ENCODE results near the gene SYNE4. TPM values are rescaled to one million over a fixed set of nuclear protein-coding genes. Genes with fewer than 3 reads are reported as not detected.
"Not testable (repeated sequence)": the region's sequence is repeated elsewhere in the genome, so short reads cannot be mapped to it uniquely, and the experiment has no call there.

SYNE4 gene
- total RNA-seq, 1 donor from 2014 or later = 2.3 TPM

DNA sequence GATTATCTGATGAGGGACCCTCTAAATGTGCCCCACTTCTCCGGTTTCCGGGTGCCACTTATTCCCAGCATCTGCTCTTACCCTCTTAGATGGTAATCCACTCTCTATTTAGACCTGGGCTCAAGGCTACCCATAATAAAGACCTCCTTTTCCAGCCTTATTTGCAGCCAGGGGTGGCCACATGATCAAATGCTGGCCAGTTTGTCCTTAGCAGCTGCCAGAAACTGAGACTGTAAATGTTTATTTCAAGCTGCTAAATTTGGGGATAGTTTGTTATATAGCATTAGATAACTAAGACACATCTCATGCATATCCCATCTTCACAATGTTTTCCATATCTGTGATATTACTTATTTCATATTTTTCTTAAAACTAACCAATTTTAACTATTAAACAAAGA is 35.3 kb upstream of the SYNE4 start:
- Mint-ChIP-seq H3K36me3 (peaks cover 10% of the 10 kb centered on the region), H3K4me1 (peaks cover 12% of the 10 kb centered on the region), H3K9me3 (no peaks in the 10 kb centered on the region), H3K4me3 (no peak overlapping the region), H3K27ac (no peak overlapping the region), H3K27me3 (ENCODE audit: insufficient read depth, low read depth) (no peaks in the 10 kb centered on the region)
- no peak for DNase-seq (ENCODE audit: low spot score)
- H3K9ac ChIP-seq = no peak overlapping the region
- no peak overlapping the region for H3K4me3 ChIP-seq
- no peaks in the 10 kb centered on the region for H4K20me1 ChIP-seq (ENCODE audit: low read depth)
- H2AFZ ChIP-seq (replicated peaks) = no peak overlapping the region
- no peaks in the 10 kb centered on the region for H3F3A ChIP-seq (ENCODE audit: low read depth)
- no peaks in the 10 kb centered on the region for H3K9me3 ChIP-seq (ENCODE audit: low read depth)
- H3K4me1 ChIP-seq = no peaks in the 10 kb centered on the region
- H3K27me3 ChIP-seq = no peaks in the 10 kb centered on the region
- TF ChIP-seq CTCF (IDR thresholded peaks at IDR 0.05) (no peak), EZH2phosphoT487 (IDR thresholded peaks at IDR 0.05) (no peak), EZH2 (IDR thresholded peaks at IDR 0.05) (no peak)
- no peaks in the 10 kb centered on the region for H3K36me3 ChIP-seq
- H3K4me2 ChIP-seq = no peak overlapping the region
- no peaks in the 10 kb centered on the region for H3K79me2 ChIP-seq (ENCODE audit: low read depth)
- no peak overlapping the region for H3K27ac ChIP-seq

DNA sequence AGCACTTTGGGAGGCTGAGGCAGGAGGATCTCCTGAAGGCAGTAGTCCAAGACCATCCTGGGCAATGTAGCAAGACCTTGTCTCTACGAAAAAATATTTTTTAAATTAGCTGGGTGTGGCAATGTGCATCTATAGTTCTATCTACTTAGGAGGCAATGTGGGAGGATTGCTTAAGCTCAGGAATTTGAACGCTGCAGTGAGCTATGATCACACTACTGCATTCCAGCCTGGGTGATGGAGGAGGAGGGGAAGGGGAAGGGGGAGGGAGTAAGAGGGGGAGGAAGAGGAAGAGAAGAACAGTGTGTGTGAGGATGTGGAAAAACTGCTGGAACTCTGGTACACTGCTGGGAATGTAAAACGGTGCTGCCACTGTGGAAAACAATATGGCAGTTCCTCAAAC is 33.2 kb upstream of the SYNE4 start:
- Histone ChIP-seq H2AFZ (replicated peaks) (no peak overlapping the region), H3K4me3 (no peak overlapping the region), H3K9ac (no peak overlapping the region), H3K79me2 (ENCODE audit: low read depth) (no peaks in the 10 kb centered on the region), H3K36me3 (no peaks in the 10 kb centered on the region), H3K27me3 (no peaks in the 10 kb centered on the region), H3F3A (ENCODE audit: low read depth) (no peaks in the 10 kb centered on the region), H3K4me1 (no peaks in the 10 kb centered on the region), H3K9me3 (ENCODE audit: low read depth) (no peaks in the 10 kb centered on the region), H3K4me2 (no peak overlapping the region), H3K27ac (no peak overlapping the region), H4K20me1 (ENCODE audit: low read depth) (no peaks in the 10 kb centered on the region)
- Mint-ChIP-seq H3K9me3 (no peaks in the 10 kb centered on the region), H3K27ac (no peak overlapping the region), H3K27me3 (ENCODE audit: insufficient read depth, low read depth) (peaks cover 2% of the 10 kb centered on the region), H3K36me3 (peaks cover 9% of the 10 kb centered on the region), H3K4me3 (no peak overlapping the region), H3K4me1 (peaks cover 12% of the 10 kb centered on the region)
- peak; percentile 19 for DNase-seq (ENCODE audit: low spot score)
- TF ChIP-seq EZH2phosphoT487 (IDR thresholded peaks at IDR 0.05) (no peak), CTCF (IDR thresholded peaks at IDR 0.05) (no peak), EZH2 (IDR thresholded peaks at IDR 0.05) (no peak)

DNA sequence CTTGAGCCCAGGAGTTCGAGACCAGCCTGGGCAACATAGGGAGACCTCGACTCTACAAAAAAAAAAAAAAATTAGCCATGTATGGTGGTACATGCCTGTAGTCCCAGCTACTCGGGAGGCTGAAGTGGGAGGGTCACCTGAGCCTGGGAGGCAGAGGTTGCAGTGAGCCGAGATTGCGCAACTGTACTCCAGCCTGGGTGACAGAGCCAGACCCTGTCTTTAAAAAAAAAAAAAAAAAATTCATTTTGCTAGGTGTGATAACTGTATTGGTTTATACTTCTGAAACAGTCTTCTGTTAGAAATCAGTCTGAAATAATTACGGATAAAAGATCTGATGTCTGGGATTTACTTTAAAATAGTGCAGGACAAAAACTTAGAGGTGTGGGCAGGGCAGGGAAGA is 32.5 kb upstream of the SYNE4 start:
- H3K27ac ChIP-seq; H3K9ac ChIP-seq; H3K9me3 Mint-ChIP-seq; H3K4me1 ChIP-seq; DNase-seq (ENCODE audit: low spot score); H2AFZ ChIP-seq (replicated peaks); H3K36me3 ChIP-seq; H3F3A ChIP-seq (ENCODE audit: low read depth); H4K20me1 ChIP-seq (ENCODE audit: low read depth); H3K9me3 ChIP-seq (ENCODE audit: low read depth); H3K4me3 ChIP-seq; H3K27me3 ChIP-seq; H3K4me2 ChIP-seq; H3K36me3 Mint-ChIP-seq; H3K27me3 Mint-ChIP-seq (ENCODE audit: insufficient read depth, low read depth); H3K79me2 ChIP-seq (ENCODE audit: low read depth): not testable (repeated sequence)
- Mint-ChIP-seq H3K4me1 (peaks cover 12% of the 10 kb centered on the region), H3K4me3 (peak overlapping the region; percentile 14), H3K27ac (peak overlapping the region; percentile 89)

GRCh38 chr19:36040495-36040894 is 31.9 kb upstream of the SYNE4 start:
- Mint-ChIP-seq H3K27ac (no peak overlapping the region), H3K36me3 (peaks cover 5% of the 10 kb centered on the region), H3K4me1 (peaks cover 12% of the 10 kb centered on the region), H3K9me3 (no peaks in the 10 kb centered on the region), H3K27me3 (ENCODE audit: insufficient read depth, low read depth) (peaks cover 2% of the 10 kb centered on the region), H3K4me3 (no peak overlapping the region)
- H3K9ac ChIP-seq = no peak overlapping the region
- no peaks in the 10 kb centered on the region for H4K20me1 ChIP-seq (ENCODE audit: low read depth)
- no peak for TF ChIP-seq EZH2phosphoT487 (IDR thresholded peaks at IDR 0.05)
- TF ChIP-seq EZH2 (IDR thresholded peaks at IDR 0.05) = no peak
- TF ChIP-seq CTCF (IDR thresholded peaks at IDR 0.05) = no peak
- no peaks in the 10 kb centered on the region for H3F3A ChIP-seq (ENCODE audit: low read depth)
- no peaks in the 10 kb centered on the region for H3K36me3 ChIP-seq
- H2AFZ ChIP-seq (replicated peaks) = no peak overlapping the region
- H3K4me2 ChIP-seq = no peak overlapping the region
- H3K4me1 ChIP-seq = no peaks in the 10 kb centered on the region
- no peak overlapping the region for H3K27ac ChIP-seq
- H3K79me2 ChIP-seq (ENCODE audit: low read depth) = no peaks in the 10 kb centered on the region
- H3K4me3 ChIP-seq = no peak overlapping the region
- H3K27me3 ChIP-seq = no peaks in the 10 kb centered on the region
- DNase-seq (ENCODE audit: low spot score) = no peak
- H3K9me3 ChIP-seq (ENCODE audit: low read depth) = no peaks in the 10 kb centered on the region
